K562 (cell line): Measurements from ENCODE around the gene DYNC2I2.

ENCODE experiments used
- CTCF ChIP-seq, 3 experiments: IDR thresholded peaks in 2 of 3; conservative IDR thresholded peaks in 1 of 3; 2 replicates each; pipeline ENCODE4 v1.5.1; 2011 to 2012; ENCODE audit warnings: low read length in 3 of 3, mild to moderate bottlenecking in 3 of 3, control low read depth in 2 of 3, improper control_type of control experiment in 1 of 3, inconsistent platforms in 1 of 3, low read depth in 1 of 3, mixed read lengths in 1 of 3, moderate library complexity in 1 of 3; ENCODE audit not compliant: insufficient read depth in 2 of 3
- EZH2 ChIP-seq: IDR thresholded peaks from 2 replicates; pipeline ENCODE4 v1.6.1; 2012; ENCODE audit warnings: low read depth, mild to moderate bottlenecking, inconsistent platforms, low read length, borderline replicate concordance
- FOXM1 ChIP-seq, 2 experiments: fragments of 450-650 bp in 1 of 2; sonication (generic) in 1 of 2; formaldehyde crosslinking in 1 of 2; IDR thresholded peaks; 2 replicates each; pipeline versions ENCODE4 v1.6.1 to v1.9.0; 2017 to 2022; ENCODE audit warnings: low read depth in 2 of 2, mild to moderate bottlenecking in 2 of 2, missing genetic modification reagents in 1 of 2, moderate library complexity in 1 of 2
- GATA2 ChIP-seq: sonication (generic); formaldehyde crosslinking; IDR thresholded peaks from 2 replicates; pipeline ENCODE4 v1.4.0; 2020; ENCODE audit warnings: mild to moderate bottlenecking, missing genetic modification reagents
- HDAC6 ChIP-seq: IDR thresholded peaks from 2 replicates; pipeline ENCODE4 v1.6.1; 2012; ENCODE audit warnings: low read depth, mild to moderate bottlenecking, control low read depth, inconsistent platforms, low read length, moderate library complexity
- L3MBTL2 ChIP-seq: fragments of 450-650 bp; IDR thresholded peaks from 2 replicates; pipeline ENCODE4 v1.6.1; 2016; ENCODE audit warnings: mild to moderate bottlenecking, moderate library complexity
- POLR2A ChIP-seq: fragments of 450-650 bp; conservative IDR thresholded peaks from 2 replicates; pipeline ENCODE4 v1.6.1; 2016
- SAFB2 ChIP-seq: fragments of 200-400 bp; formaldehyde crosslinking; IDR thresholded peaks from 2 replicates; pipeline ENCODE4 v1.6.1; 2018; ENCODE audit warnings: borderline replicate concordance, low read length, low read depth, moderate library complexity; ENCODE audit not compliant: severe bottlenecking
- SMARCA5 ChIP-seq: fragments of 450-650 bp; IDR thresholded peaks from 2 replicates; pipeline ENCODE4 v1.6.1; 2016
- ZBTB26 ChIP-seq: fragments of 450-650 bp; formaldehyde crosslinking; IDR thresholded peaks from 2 replicates; pipeline ENCODE4 v1.4.0; 2022; ENCODE audit warnings: missing genetic modification characterization
- ZNF184 ChIP-seq: sonication (generic); formaldehyde crosslinking; IDR thresholded peaks from 2 replicates; pipeline ENCODE4 v1.5.0; 2020; ENCODE audit warnings: missing genetic modification reagents
- ZZZ3 ChIP-seq: fragments of 450-650 bp; IDR thresholded peaks from 2 replicates; pipeline ENCODE4 v1.6.1; 2016; ENCODE audit warnings: antibody characterized with exemption, mild to moderate bottlenecking, moderate library complexity

- TF ChIP-seq SAFB2 (no peak), CTCF (IDR thresholded peaks at IDR 0.05 in 2 of 3, conservative IDR thresholded peaks at IDR 0.05 in 1 of 3; ENCODE audit: insufficient read depth in 2 of 3, low read depth in 1 of 3, low read length in 3 of 3) (no peak), GATA2 (CRISPR knock-in tag) (no peak), POLR2A (0 out of 2 replicates have a peak, but pooled peaks have one; percentile 35), SMARCA5 (no peak), L3MBTL2 (no peak), FOXM1 (IDR thresholded peaks at IDR 0.05; ENCODE audit: low read depth) (no peak), FOXM1 (CRISPR knock-in tag; IDR thresholded peaks at IDR 0.05; ENCODE audit: low read depth) (no peak), HDAC6 (no peak), ZBTB26 (CRISPR knock-in tag) (no peak), EZH2 (no peak), ZZZ3 (no peak), ZNF184 (CRISPR knock-in tag) (no peak)
These were observed 34.0 kb upstream of the DYNC2I2 start for GRCh38 chr9:128690684-128691034.
